Mesodermal cell (in vitro differentiated cells): ENCODE results near the gene PTPRCAP.
A peak's percentile ranks its signal among the peaks of the same experiment; 100 is the strongest.

ENCODE experiments used
- H3K27ac ChIP-seq: 2 replicates; pipeline ENCODE4 v1.7.0; 2013; ENCODE audit warnings: mild to moderate bottlenecking, low read depth, low read length, moderate library complexity; ENCODE audit not compliant: severe bottlenecking
- H3K36me3 ChIP-seq: 2 replicates; pipeline ENCODE4 v1.7.1; 2013; ENCODE audit warnings: mild to moderate bottlenecking, low read length, moderate library complexity; ENCODE audit not compliant: control insufficient read depth, insufficient read depth
- H3K4me1 ChIP-seq: one replicate; pipeline ENCODE4 v1.7.1; 2013; ENCODE audit warnings: mild to moderate bottlenecking, low read length; ENCODE audit not compliant: insufficient read depth, control insufficient read depth, poor library complexity, severe bottlenecking
- H3K4me3 ChIP-seq: 2 replicates; pipeline ENCODE4 v1.7.0; 2013; ENCODE audit warnings: low read length, control low read depth, mild to moderate bottlenecking; ENCODE audit not compliant: insufficient read depth, poor library complexity, severe bottlenecking; ENCODE audit errors: extremely low read depth
- H3K9me3 ChIP-seq: 2 replicates; pipeline ENCODE4 v1.7.1; 2013; ENCODE audit warnings: mild to moderate bottlenecking, low read length, moderate library complexity; ENCODE audit not compliant: control insufficient read depth
- WGBS, 2 experiments: methylation state at CpG; one replicate each; pipeline ENCODE4 v1.1.5; 2013; ENCODE audit warnings: missing lambda C conversion rate in 2 of 2; ENCODE audit not compliant: insufficient coverage in 2 of 2; 5-methylcytosine and 5-hydroxymethylcytosine counted together

The PTPRCAP gene

DNA sequence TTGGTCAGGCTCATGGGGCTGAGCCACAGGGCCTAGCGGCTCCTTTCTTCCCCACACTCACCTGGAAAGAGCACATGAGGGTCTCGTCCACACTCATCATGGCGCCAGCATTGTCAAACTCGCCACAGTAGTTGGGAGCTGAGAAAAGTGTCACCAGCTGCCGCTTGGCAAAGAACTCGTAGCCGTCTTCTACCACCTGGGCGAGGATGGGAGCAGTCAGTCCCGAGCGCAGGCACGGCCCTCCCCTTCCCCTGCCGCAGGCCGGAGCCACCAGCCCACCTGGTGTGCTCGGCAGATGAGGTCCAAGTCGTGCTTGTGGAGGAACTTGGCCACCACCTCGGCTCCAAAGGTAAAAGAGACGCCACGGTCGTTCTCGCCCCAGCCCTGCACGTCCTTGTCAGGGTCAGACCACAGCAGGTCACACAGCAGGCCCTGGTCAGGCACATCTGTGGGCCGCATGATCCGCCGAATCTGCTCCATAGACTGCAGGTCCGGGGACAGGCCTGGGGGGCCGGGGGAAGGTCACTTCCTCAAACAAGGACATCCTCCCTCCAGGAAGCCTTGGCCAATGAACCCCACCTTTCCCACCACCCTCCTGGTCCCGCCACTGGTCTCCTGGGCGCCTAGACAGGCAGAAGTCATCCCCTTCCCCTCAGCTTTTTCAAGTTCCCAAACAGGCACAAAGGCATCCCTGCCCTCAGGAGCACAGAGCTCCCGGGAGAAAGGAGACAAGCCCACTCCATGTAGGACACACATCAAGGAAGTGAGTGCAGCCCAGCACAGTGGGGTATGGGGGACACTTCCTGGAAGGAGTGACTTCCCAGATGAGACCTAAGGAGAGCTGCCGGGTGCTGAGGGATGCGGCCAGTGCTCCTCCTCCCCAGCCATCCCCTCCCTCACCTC lies 38.6 kb downstream of the PTPRCAP start:
- H3K4me3 ChIP-seq, result no peak overlapping the region
- peaks cover 22% of the 10 kb centered on the region for H3K4me1 ChIP-seq
- 94 to 96% methylated on average over 26 to 29 of the region's 31 CpGs for WGBS, 2 experiments
- H3K27ac ChIP-seq, result no peak overlapping the region
- no peaks in the 10 kb centered on the region for H3K9me3 ChIP-seq
- H3K36me3 ChIP-seq, result peaks cover 49% of the 10 kb centered on the region

DNA sequence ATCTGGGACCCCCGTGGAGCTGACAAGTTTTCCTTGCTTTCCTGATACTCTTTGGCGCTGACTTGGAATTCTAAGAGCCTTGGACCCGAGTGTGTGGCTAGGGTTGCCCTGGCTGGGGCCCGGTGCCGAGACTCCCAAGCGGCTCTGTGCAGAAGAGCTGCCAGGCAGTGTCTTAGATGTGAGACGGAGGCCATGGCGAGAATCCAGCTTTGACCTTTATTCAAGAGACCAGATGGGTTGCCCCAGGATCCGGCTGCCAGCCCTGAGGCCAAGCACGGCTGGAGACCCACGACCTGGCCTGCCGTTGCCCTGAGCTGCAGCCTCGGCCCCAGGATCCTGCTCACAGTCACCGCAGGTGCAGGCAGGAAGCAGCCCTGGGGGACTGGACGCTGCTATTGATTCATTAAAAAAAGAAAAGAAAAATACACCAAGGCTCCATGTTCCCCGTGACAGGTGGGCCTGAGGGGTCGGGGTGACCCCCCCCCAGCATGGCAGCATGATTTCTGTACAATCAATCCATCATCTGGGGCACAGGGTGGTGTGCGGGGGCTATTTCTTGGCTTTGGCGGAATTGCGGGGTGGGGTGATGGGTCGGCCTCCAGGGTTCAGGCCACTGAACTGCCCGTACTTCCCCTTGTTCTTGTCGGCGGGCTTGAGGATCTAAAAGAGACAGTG lies 39.4 kb downstream of the PTPRCAP start:
- peaks cover 16% of the 10 kb centered on the region for H3K4me1 ChIP-seq
- 94 to 97% methylated on average over 21 of the region's 24 CpGs for WGBS, 2 experiments
- no peak overlapping the region for H3K27ac ChIP-seq
- H3K9me3 ChIP-seq, result no peaks in the 10 kb centered on the region
- no peak overlapping the region for H3K4me3 ChIP-seq
- H3K36me3 ChIP-seq, result peaks cover 54% of the 10 kb centered on the region

DNA sequence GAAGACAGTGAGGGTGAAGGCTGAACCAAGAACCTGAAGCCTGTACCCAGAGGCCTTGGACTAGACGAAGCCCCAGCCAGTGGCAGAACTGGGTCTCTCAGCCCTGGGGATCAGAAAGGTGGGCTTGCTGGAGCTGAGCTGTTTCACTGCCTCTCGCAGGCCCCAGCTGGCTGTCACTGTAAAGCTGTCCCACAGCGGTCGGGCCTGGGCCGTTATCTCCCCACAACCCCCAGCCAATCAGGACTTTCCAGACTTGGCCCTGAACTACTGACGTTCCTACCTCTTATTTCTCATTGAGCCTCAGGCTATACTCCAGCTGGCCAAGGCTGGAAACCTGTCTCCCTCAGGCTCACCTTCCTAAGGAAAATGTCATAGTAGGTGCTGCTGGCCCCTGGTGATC lies 39.9 kb downstream of the PTPRCAP start:
- Histone ChIP-seq H3K27ac (no peak overlapping the region), H3K36me3 (peaks cover 54% of the 10 kb centered on the region)
- WGBS, 2 experiments, result 85 to 96% methylated on average over 6 of the region's 6 CpGs

DNA sequence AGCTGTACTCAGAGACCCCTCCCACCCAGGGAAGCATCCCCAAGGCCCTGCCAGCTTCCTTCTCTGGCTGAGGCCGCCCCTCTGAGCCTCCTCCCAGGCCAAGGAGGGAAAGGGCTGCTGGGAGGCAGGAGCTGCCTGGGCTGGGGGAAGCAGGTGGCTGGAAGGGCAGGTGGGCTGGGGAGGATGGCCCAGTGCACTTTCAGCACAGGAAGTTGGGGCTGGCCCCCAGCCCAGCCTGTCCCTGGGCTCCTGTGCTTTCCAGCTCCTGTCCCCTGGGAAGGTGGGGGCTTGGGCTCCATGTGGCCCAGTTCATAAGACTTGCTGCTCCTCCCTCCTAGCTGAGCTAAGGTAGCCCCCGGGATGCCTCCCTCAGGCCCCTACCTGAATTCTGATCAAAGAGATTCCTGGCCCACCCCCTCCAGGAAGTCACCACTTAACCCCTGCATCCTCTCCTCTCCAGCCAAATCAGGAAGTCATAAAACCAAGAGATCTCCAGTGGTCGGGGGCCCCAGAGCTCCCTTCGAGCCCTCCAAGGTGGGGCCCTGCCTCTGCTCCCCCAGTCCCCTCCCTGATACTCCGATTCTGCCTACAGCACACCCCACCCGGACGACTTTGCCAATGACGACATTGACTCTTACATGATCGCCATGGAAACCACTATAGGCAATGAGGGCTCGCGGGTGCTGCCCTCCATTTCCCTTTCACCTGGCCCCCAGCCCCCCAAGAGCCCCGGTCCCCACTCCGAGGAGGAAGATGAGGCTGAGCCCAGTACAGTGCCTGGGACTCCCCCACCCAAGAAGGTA lies 40.7 kb downstream of the PTPRCAP start:
- WGBS, 2 experiments, result 62 to 83% methylated on average over 2 to 9 of the region's 13 CpGs
- H3K36me3 ChIP-seq, result peaks cover 54% of the 10 kb centered on the region
- no peak overlapping the region for H3K4me3 ChIP-seq
- H3K4me1 ChIP-seq, result peaks cover 15% of the 10 kb centered on the region
- H3K27ac ChIP-seq, result no peak overlapping the region
- no peaks in the 10 kb centered on the region for H3K9me3 ChIP-seq

More for the DNA sequence above, 39.9 kb downstream of the PTPRCAP start:
- Histone ChIP-seq H3K4me1 (peaks cover 19% of the 10 kb centered on the region), H3K9me3 (no peaks in the 10 kb centered on the region), H3K4me3 (no peak overlapping the region)

DNA sequence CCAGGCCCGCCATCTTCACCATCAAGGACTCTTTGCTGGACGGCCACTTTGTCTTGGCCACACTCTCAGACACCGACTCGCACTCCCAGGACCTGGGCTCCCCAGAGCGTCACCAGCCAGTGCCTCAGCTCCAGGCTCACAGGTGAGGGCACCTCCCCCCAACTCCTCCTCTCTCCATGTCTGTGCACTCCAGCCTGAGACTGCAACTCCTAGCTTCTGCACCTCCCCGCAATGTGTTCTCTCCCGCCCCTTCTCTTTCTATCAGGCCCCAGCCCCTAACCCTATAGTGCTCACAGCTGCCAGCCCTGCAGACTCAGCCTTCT lies 41.3 kb downstream of the PTPRCAP start:
- no peaks in the 10 kb centered on the region for H3K9me3 ChIP-seq
- peaks cover 54% of the 10 kb centered on the region for H3K36me3 ChIP-seq
- WGBS, 2 experiments, result 87 to 99% methylated on average over 6 to 7 of the region's 7 CpGs
- no peak overlapping the region for H3K4me3 ChIP-seq
- no peak overlapping the region for H3K27ac ChIP-seq
- peaks cover 15% of the 10 kb centered on the region for H3K4me1 ChIP-seq

DNA sequence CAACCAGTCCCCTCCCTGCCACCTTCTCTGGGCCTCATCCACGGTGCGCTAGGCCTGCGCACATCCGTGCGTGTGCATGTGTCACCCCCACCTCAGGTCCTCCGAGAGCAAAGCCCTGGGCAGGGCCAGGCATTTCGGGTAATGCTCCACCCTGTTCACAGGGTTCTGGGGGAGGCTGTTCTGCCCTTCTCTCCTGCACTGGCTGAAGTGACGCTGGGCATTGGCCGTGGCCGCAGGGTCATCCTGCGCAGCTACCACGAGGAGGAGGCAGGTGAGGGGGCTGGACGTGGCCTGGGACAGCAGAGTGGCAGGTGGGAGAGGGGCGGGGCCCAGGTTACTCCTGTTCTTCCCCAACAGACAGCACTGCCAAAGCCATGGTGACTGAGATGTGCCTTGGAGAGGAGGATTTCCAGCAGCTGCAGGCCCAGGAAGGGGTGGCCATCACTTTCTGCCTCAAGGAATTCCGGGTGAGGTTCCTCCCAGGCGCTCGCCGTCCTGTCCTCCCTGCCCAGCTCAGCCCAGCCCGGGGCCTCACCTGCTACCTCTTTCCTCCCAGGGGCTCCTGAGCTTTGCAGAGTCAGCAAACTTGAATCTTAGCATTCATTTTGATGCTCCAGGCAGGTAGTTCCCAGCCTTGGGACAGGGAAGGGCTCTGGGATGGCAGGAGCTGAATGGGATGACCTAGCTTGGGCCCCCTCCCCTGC lies 41.8 kb downstream of the PTPRCAP start:
- Histone ChIP-seq H3K36me3 (peaks cover 54% of the 10 kb centered on the region), H3K4me1 (peaks cover 19% of the 10 kb centered on the region), H3K4me3 (no peak overlapping the region), H3K9me3 (no peaks in the 10 kb centered on the region), H3K27ac (no peak overlapping the region)
- WGBS, 2 experiments, result 93 to 98% methylated on average over 17 to 19 of the region's 19 CpGs

DNA sequence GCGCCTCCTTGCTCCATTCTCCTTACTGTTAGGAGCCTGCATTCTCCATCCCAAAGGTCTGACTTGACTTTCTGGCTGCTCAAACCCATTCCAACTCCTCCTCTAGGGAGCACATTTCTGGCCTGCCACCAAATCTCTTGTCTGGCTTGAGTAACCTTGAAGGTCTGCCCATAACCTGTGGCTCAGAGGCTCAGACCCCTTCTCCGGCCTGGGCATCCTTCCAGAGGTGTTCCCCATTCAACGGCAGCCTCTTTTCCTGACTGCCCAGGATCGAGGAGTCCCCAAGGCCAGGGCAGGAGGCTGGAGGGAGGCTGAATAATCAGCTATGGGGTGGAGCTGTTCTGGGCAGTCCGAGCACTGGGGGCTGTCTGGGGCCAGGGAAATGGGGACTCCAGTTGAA lies 43.5 kb downstream of the PTPRCAP start:
- peaks cover 18% of the 10 kb centered on the region for H3K4me1 ChIP-seq

DNA sequence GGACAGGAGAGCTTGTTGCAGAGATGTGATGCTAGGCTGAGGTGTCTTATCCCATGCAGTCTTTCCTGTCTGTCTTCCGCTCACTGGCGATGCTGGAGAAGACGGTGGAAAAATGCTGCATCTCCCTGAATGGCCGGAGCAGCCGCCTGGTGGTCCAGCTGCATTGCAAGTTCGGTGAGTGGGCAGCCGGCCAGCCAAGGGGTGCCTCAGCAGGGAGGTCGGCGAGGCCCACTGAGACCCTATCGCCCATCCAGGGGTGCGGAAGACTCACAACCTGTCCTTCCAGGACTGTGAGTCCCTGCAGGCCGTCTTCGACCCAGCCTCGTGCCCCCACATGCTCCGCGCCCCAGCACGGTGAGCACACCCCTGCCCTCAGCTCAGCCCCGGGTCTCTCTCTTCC lies 44.0 kb downstream of the PTPRCAP start:
- Histone ChIP-seq H3K9me3 (no peaks in the 10 kb centered on the region), H3K4me1 (peaks cover 18% of the 10 kb centered on the region), H3K36me3 (peaks cover 33% of the 10 kb centered on the region), H3K27ac (no peak overlapping the region), H3K4me3 (no peak overlapping the region)
- WGBS, 2 experiments, result 95 to 97% methylated on average over 14 to 18 of the region's 18 CpGs

More for the DNA sequence above, 43.5 kb downstream of the PTPRCAP start:
- Histone ChIP-seq H3K4me3 (no peak overlapping the region), H3K36me3 (peaks cover 39% of the 10 kb centered on the region), H3K9me3 (no peaks in the 10 kb centered on the region), H3K27ac (no peak overlapping the region)
- WGBS, 2 experiments, result 81 to 95% methylated on average over 4 to 5 of the region's 5 CpGs

DNA sequence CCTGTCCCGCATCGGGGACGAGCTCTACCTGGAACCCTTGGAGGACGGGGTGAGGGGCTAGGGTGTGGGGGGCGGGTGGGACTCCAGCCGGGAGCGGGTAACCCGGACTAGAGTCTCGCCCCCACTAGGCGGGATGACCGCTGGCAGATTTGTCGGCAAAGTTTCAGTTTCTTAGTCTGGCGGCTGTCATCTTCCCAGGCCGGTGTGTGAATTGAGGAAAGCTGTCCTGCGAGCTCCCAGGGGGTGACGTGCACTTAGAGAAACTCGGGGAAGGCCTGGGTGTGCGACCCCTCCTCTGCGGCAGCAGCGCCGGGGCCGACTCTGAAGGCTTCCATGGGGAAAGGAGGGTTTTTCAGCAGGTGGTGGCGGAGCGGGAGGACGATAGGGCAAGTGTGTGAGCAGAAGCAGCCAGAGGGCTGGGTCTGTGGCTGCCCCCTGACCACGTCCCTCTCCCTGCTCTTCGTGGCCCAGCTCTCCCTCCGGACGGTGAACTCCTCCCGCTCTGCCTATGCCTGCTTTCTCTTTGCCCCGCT lies 45.2 kb downstream of the PTPRCAP start:
- Histone ChIP-seq H3K27ac (no peak overlapping the region), H3K4me3 (peak overlapping the region; percentile 82)
- WGBS, 2 experiments, result 10 to 17% methylated on average over 22 to 23 of the region's 31 CpGs

More for the DNA sequence above, 45.2 kb downstream of the PTPRCAP start:
- Histone ChIP-seq H3K36me3 (peaks cover 21% of the 10 kb centered on the region), H3K4me1 (peaks cover 14% of the 10 kb centered on the region), H3K9me3 (no peaks in the 10 kb centered on the region)
